T-helper 9 cell (primary cell): ENCODE data around the gene NR1I2.

Experiments used
- DNase-seq: peaks from one replicate; pipeline ENCODE4 v3.0.0-alpha.2; 2020

The NR1I2 gene

DNA sequence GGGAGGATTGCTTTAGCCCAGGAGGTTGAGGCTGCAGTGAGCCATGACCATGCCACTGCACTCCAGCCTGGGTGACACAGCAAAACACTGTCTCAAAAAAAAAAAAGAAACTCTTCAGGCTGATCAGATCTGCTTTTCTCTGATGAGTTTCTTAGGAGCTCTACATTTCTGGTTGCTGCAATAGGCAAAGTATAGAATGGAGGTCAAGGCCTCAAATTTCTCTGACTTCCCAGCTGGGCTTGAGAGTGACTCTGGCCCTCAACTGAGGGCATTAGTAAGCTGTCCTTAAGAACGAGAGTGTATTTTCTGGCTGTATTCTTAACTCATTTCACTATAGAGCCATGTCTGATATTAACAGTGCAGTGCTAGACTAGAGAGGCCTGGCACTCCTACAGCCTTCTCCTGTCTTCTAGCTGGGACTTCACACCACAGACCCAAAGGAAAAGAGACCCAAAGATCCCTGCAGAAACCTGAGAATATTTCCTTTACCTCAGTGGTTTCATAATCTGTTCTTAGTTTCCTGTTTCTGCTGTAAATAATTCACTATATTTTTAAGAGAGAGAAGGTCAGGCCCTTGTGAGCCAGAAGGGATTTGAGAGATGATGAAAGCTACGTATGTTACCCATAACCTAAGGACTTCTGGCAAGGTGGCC lies 2.0 kb upstream of the NR1I2 start:
- DNase-seq = no peak

DNA sequence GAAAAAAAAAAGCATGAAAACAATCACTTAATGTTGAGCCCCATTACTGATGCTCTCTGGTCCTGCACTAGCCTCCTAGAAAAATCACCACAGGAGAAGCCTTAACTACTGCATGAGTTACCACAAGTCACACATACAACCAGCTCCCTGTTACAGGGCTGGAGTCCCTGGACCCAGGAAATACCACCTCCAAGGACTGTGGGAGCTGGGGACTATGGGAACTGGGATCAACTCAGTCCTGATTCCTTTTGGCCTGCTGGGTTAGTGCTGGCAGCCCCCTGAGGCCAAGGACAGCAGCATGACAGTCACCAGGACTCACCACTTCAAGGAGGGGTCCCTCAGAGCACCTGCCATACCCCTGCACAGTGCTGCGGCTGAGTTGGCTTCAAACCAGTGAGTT lies 559 bp downstream of the NR1I2 start:
- DNase-seq = no peak

DNA sequence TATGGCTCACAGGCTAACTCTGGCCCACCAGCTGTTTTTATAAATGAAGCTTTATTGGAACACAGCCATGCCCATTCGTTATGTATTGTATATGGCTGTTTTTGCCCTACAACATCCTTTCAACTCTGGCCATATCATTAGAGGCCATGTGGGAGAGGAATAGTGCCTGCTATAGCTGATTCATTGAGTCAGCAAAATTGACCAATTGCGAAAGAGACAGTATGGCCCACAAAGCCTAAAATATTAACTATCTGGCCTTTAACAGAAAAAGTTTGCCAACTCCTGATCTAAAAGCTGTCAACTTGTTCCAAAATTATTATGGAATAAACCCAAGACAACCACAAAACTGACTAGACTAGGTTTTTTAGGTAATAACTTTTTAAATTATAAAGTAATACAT lies 1.4 kb downstream of the NR1I2 start:
- no peak for DNase-seq

DNA sequence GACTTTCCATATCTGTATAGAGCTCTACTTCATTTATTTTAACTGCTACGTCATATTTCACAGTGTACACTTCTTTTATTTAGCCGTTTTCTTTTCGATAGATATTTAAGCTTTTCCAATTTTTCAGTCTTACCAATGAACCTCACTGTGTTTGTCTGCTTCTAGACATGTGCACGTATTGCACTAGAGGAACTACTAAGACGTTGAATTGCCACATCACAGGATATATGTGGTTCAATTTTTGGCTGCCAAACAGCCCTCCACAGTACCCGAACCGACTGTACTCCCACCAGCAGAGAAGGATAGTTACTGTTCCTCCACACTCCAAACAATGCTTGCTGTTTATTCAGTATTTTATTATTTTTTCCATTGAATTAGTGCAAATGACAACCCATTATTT lies 2.0 kb downstream of the NR1I2 start:
- no peak for DNase-seq

DNA sequence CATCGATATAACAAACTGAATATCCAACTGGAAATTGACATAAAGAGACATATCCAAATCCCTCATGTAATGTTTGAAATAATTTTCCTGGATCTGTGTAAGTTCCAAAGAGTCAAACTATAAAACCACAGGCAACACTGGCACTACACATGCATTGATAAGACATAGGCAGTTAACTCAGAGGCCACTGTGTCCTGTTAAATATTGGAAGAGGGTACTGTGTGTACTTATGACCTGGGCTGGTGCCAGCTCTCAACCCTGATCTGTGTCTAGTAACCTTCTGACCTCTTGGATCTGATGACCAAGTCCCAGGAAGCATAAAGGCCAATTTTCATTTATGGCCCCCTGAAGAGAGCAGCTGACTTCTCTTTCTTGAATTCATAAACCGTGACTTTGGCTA lies 4.5 kb downstream of the NR1I2 start:
- DNase-seq = no peak

DNA sequence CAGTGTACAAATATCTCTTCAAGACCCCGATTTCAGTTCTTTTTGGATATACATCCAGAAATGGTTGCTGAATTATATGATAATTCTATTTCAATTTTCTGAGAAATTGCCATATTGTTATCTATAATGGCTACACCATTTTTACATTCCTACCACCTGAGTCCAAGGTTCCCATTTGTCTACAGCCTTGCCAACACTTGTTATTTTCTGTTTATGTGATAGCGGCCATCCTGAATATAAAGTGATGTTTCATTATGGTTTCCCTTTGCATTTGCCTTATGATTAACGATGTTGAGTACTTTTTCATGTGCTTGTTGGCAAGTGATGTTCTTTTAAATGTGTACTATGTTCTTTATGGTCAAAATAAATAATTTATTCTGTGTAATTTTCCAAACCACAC lies 8.5 kb downstream of the NR1I2 start:
- DNase-seq = no peak

DNA sequence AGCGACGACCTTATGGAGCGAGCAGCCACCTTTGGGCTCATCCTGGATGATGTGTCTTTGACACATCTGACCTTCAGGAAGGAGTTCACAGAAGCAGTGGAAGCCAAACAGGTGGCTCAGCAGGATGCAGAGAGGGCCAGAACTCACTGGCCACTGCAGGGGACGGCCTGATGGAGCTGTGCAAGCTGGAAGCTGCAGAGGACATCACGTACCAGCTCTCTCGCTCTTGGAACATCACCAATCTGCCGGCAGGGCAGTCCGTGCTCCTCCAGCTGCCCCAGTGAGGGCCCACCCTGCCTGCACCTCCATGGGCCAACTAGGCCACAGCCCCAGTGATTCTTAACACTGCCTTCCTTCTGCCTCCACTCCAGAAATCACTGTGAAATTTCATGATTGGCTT lies 10.4 kb downstream of the NR1I2 start:
- DNase-seq = no peak

DNA sequence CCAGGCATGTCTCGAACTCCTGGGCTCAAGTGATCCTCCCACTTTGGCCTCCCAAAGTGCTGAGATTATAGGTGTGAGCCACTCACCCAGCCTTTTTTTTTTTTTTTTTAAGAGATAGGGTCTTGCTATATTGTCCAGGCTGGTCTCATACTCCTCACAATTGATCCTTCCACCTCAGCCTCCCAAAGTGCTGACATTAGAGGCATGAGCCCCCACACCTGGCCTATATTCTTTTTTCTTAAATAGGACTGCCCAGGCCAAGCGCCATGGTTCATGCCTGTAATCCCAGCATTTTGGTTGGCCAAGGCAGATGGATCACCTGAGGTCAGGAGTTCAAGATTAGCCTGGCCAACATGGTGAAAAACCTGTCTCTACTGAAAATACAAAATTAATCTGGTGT lies 12.5 kb downstream of the NR1I2 start:
- no peak for DNase-seq

DNA sequence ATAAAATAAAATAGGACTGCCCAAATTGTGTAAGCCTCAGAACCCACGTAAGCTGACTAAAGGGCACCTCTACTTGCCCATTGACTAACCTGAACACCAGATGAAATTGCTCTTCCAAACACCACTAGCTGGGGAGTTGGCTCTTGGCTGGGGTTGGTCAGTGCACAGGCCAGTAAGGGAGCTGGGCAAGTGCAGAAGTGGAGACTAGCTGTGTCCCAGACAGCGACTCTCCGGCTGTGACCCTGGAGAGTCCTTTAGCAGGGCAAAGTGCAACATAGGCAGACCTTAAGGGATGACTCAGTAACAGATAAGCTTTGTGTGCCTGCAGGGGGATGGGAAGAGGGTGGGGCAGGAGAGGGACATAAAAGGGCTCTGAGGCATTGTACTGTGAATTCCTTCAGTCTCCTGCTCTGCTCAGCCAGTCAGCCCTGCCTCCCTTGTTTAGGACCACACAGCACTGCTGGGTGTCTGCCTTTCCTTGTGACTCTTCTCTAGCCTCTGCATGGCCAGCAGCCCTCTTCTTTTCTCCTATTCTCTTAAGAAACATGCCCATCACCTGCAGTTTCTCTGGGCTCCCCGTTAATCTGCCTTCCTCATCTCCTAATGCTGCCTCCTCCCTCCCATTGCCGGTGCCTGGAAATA lies 13.2 kb downstream of the NR1I2 start:
- no peak for DNase-seq

DNA sequence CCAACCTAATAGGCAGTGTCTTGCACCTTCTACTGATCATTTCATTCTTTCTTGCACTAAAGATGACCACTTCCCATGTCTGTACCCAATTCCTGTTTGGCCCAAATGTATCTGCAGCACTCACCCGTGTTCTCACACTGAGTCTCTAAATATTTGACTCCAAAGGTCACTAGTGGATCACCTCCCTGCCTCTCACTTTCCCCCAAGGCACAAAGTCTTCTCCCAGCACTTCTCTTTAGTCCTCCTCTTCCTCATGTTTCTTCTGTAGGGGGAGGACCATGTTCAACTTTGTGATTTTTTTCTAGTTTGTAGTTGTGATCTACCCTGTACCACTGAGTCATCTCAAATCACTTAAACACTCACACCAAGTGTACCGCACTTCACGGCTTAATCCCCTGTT lies 13.9 kb downstream of the NR1I2 start:
- no peak for DNase-seq

DNA sequence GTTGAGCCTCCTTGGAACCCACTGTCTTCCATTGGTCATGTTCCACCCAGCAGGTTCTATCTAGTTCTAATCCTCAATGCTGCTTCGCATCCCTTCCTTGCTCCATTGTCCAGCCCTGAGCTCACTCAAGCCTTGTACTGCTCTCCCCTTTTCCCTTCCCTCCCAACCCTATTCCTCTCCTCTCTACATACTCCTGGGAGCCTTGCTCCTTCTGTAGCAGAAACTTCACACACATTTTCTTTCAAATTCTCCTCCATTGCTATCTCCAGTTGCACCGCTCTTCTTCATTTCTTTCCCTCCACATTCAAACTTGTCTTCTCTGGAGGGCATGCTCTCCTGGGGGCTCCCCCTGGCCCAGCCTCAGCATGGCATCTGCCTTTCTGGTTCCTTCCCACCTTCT lies 14.5 kb downstream of the NR1I2 start:
- no peak for DNase-seq

DNA sequence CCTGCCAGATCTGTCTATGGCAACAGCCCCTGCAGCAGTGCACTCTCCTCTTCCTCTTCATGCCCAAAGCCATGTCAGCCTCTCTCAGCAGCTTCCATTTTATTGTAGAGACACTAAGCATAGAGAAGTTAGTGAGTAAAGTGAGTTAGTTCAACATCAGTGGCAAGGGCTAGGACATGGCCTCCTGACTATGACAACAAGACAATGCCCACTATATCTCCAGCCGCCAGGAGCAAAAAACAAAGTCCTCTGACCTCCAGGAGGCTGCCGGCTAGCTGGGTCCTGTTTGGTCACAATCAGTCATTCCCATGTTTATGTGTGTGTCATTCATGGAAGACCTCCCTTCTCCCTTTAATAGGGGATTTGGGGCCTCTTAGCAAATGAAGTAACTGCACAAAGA lies 14.9 kb downstream of the NR1I2 start:
- no peak for DNase-seq

DNA sequence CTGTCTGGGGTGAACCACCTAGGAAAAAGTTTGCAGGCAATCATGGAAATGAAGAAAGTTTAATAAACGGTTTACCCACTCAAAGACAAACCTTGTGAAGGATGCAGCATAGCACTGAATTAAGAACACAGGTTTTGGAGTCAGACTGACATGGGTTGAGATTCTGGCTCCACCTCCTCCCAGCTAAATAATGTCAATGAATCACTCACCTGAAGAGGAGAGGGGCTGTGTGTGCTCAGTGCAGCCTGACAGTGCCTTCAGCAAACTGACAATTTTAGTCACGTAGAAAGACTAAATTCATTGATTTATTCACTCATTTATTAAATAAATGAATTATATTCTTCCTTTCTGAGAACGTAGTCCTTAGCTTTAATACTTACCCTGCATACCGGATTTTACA lies 18.9 kb downstream of the NR1I2 start:
- DNase-seq = no peak

DNA sequence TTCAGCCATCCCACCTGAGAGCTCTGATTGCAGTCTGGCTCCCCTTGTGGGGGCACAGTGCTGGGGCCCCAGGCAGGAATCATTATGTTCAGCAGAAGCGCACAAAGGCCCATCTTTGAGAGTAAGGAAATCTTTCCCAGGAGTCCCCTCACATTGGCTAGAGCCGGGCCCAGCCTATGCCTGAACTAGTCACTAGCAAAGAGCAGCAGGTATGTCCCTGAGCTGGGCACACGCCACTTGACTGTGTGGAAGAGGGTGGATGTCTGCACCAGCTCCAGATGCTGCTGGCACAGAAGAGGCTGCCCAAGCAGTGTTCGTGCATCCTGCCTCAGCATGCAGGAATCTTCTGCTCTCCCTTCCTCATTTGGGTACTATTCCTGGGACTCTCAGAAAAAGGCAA lies 26.3 kb downstream of the NR1I2 start:
- DNase-seq = no peak

DNA sequence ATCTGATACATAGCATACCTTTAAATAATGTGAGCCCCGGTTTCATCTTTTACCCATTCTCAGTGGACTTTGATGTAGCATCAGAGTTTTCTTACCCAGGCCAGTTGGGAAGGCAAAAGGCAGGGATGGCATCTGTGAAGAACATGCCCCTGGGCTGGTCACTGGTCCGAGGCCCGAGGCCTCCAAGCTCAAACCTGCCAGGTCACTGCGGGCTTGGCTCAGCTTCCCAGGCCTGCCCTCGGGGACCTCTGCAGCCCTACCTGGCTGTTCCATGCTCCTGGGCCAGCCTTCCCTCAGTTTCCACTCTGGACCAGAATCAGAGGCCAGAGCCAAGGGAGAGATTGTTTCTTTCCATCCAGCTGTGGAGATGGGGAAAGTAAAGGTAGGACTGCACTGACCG lies 26.9 kb downstream of the NR1I2 start:
- DNase-seq = no peak

DNA sequence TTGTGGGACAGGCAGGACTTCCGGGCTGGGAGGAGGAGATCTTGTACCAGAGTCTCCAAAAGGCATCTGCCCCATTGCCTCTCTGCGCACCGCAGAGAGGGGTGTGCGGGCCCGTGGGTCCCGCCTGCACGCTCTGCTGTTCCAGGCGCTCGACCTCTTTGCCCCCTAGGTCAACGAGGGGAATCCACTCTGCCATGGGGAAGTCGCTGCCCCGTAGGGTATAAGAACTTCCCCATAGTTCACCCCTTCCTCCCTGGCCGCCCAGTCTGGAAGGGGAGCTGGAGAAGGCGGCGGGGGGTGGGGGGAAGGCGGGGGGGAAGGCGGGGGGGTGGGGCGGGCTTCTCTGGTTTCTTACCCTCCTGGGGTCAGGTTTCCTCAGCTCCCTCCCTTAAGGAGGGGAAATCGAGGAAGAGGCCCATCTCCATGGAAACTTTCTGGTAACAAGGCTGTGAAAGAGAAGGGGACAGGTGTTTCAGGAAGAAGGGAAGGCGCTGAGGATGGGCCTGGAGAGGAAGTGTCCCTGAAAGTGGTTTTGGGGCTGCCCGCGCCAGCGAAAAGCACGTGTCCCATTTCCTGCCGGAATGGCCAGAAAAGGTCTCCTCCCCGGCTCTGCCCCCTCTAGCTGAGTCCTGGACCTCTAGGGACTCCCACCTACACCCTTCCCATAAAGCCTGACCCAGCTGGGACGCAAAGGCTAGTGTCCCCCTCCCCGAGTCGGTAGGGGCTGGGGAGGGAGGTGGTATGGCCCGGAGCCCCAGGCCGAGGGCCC lies 27.5 kb downstream of the NR1I2 start:
- no peak for DNase-seq

DNA sequence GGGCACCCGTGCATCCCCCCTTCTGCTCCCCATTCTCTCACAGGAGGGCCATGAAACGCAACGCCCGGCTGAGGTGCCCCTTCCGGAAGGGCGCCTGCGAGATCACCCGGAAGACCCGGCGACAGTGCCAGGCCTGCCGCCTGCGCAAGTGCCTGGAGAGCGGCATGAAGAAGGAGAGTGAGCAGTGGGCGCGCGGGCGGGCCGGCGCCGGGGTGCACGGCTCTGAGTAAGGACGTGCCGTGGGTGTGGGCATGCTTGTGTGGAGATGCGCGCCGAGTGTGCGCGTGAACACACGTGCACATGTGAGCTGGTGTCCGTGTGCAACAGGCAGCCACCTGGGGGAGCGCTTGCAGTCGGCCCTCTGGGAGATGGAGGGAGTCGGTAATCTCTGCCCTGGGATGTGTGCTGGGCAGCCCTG lies 28.1 kb downstream of the NR1I2 start:
- peak; percentile 10 for DNase-seq

DNA sequence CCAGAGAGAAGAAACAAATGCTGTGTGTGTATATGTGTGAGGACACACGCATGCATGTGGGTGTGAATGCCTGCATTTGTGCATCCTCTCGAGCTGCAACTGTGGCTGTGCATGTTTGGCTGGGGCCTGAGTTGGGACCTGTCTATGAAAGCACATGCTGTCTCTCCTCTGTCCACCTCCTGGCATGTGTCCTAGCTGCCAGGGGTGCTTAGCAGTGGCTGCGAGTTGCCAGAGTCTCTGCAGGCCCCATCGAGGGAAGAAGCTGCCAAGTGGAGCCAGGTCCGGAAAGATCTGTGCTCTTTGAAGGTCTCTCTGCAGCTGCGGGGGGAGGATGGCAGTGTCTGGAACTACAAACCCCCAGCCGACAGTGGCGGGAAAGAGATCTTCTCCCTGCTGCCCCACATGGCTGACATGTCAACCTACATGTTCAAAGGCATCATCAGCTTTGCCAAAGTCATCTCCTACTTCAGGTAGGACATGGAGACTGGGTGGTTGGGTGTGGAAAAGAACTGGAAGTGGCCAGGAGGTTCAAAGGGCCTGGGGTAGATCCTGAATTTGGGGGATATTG lies 30.7 kb downstream of the NR1I2 start:
- no peak for DNase-seq

DNA sequence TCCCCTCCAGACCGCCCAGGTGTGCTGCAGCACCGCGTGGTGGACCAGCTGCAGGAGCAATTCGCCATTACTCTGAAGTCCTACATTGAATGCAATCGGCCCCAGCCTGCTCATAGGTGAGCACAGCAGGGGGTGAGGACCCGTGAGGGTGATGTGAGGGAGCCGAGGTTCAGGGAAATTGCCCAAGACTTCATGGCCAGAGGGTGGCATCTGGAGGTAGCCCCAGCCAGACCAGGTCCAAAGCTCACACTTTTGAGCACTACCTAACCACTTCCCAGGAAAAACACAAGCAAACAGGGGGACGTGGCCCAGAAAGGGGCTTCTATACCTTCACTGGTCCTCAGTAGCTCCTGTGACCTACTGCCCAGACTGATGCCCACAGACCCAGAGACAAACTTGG lies 33.8 kb downstream of the NR1I2 start:
- no peak for DNase-seq

DNA sequence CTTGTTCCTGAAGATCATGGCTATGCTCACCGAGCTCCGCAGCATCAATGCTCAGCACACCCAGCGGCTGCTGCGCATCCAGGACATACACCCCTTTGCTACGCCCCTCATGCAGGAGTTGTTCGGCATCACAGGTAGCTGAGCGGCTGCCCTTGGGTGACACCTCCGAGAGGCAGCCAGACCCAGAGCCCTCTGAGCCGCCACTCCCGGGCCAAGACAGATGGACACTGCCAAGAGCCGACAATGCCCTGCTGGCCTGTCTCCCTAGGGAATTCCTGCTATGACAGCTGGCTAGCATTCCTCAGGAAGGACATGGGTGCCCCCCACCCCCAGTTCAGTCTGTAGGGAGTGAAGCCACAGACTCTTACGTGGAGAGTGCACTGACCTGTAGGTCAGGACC lies 35.2 kb downstream of the NR1I2 start:
- DNase-seq = no peak

DNA sequence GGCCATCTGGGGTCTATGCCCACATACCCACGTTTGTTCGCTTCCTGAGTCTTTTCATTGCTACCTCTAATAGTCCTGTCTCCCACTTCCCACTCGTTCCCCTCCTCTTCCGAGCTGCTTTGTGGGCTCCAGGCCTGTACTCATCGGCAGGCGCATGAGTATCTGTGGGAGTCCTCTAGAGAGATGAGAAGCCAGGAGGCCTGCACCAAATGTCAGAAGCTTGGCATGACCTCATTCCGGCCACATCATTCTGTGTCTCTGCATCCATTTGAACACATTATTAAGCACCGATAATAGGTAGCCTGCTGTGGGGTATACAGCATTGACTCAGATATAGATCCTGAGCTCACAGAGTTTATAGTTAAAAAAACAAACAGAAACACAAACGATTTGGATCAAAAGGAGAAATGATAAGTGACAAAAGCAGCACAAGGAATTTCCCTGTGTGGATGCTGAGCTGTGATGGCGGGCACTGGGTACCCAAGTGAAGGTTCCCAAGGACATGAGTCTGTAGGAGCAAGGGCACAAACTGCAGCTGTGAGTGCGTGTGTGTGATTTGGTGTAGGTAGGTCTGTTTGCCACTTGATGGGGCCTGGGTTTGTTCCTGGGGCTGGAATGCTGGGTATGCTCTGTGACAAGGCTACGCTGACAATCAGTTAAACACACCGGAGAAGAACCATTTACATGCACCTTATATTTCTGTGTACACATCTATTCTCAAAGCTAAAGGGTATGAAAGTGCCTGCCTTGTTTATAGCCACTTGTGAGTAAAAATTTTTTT lies 35.9 kb downstream of the NR1I2 start:
- no peak for DNase-seq

DNA sequence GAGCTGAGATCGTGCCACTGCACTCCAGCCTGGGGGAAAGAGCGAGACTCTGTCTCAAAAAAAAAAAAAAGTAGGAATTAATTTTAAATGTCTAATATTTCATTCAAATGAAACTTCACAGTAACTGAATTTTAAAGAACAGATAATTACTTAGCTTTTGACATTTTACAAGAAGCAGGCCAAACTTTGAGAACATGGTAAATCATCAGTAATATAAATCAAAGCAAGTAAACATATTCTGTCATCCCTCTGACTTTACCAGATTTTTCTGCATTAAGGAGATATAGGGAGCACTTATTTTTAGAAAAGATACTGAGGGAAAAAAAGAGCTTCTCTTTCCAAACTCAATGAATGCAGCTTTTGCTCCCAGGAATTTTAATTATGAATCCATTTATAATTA lies 37.0 kb downstream of the NR1I2 start:
- no peak for DNase-seq

DNA sequence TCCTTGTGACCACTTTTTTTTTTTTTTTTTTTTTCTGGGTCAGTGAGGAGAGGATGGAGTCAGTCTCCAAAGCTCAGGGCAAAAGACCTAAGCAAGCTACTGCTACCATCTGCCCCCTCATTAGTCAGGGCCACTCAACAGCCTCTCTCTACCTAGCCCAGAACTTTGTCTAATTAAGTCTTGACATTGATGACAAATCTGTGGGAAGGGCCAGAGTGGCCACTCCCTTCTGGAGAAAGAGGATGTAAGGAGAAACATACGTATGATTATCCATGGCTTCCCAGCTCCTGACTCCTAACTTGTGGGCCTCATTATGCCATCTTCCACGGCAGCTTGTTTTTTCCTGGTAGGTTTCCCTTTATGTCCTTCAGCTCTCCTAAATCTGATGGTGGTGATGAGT lies 37.9 kb downstream of the NR1I2 start:
- no peak for DNase-seq
